OCI-LY7 (cell line): ENCODE data around the gene APOC4.

Experiments
- EZH2phosphoT487 ChIP-seq: fragments of 200-600 bp; sonication (generic); IDR thresholded peaks from 2 replicates; pipeline ENCODE4 v1.6.1; 2018; ENCODE audit warnings: low read depth, borderline replicate concordance, mild to moderate bottlenecking, mixed run types, antibody characterized with exemption, low read length, moderate library complexity, mixed read lengths
- TF ChIP-seq, protein P1 (sequence below): fragments of 200-600 bp; sonication (generic); conservative IDR thresholded peaks from 2 replicates; pipeline ENCODE4 v1.5.1; 2014; ENCODE audit warnings: mild to moderate bottlenecking, antibody characterized with exemption, low read length, moderate library complexity, mixed read lengths

DNA sequence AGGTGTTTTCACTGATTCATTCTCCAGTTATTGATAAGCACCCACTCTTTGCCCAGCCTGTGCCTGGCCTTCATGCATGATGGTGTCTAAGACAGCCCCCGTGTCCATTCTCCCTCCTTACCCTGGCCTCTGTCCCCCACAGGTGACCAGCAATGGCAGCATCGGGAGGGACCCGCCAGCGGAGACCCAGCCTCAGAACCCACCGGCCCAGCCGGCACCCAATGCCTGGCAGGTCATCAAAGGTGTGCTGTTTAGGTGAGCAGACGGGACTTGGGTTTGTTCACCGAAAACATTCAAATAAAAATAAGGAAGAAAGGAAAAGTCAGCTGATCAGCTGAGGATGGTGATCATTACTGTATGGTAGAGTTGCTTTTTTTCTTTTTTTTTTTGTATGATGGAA lies 19.8 kb downstream of the APOC4 start:
- no peak for TF ChIP-seq EZH2phosphoT487
- TF ChIP-seq, protein P1, sequence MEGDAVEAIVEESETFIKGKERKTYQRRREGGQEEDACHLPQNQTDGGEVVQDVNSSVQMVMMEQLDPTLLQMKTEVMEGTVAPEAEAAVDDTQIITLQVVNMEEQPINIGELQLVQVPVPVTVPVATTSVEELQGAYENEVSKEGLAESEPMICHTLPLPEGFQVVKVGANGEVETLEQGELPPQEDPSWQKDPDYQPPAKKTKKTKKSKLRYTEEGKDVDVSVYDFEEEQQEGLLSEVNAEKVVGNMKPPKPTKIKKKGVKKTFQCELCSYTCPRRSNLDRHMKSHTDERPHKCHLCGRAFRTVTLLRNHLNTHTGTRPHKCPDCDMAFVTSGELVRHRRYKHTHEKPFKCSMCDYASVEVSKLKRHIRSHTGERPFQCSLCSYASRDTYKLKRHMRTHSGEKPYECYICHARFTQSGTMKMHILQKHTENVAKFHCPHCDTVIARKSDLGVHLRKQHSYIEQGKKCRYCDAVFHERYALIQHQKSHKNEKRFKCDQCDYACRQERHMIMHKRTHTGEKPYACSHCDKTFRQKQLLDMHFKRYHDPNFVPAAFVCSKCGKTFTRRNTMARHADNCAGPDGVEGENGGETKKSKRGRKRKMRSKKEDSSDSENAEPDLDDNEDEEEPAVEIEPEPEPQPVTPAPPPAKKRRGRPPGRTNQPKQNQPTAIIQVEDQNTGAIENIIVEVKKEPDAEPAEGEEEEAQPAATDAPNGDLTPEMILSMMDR = no peak
